Transverse colon (tissue), 4 donors: ENCODE data around the gene ARNT2. TPM values are rescaled to one million over a fixed set of nuclear protein-coding genes. Genes with fewer than 3 reads are reported as not detected.

Experiments used
- DNase-seq: peaks from one replicate; pipeline ENCODE4 v3.0.0-alpha.2; 2019
- H3K27ac ChIP-seq, 4 donors: fragments of 200-600 bp; sonication (generic); 2 replicates each; pipeline ENCODE4 v1.5.1; 2016 to 2018; ENCODE audit warnings: inconsistent platforms in 4 of 4
- H3K27me3 ChIP-seq: fragments of 200-600 bp; sonication (generic); 2 replicates; pipeline ENCODE4 v1.5.1; 2017; ENCODE audit warnings: inconsistent platforms
- H3K36me3 ChIP-seq, 4 donors: fragments of 200-600 bp; sonication (generic); 2 replicates each; pipeline ENCODE4 v1.5.1; 2017 to 2019; ENCODE audit warnings: inconsistent platforms in 4 of 4
- H3K4me1 ChIP-seq, 4 donors: fragments of 200-600 bp; sonication (generic); 2 replicates each; pipeline ENCODE4 v1.5.1; 2017 to 2020; ENCODE audit warnings: inconsistent platforms in 4 of 4
- H3K4me3 ChIP-seq, 4 donors: fragments of 200-600 bp; sonication (generic); 1 replicate in 1 of 4; 2 replicates in 3 of 4; pipeline versions ENCODE4 v1.5.1 to v1.6.1; 2017 to 2019; ENCODE audit warnings: inconsistent platforms in 4 of 4
- H3K9me3 ChIP-seq, 2 donors: fragments of 200-600 bp; sonication (generic); 2 replicates each; pipeline ENCODE4 v1.5.1; 2017 to 2019; ENCODE audit warnings: inconsistent platforms in 2 of 2
- CTCF ChIP-seq, 5 experiments: fragments of 200-600 bp in 3 of 5; fragments of 450-650 bp in 2 of 5; sonication (generic) in 3 of 5; IDR thresholded peaks; 1 replicate in 2 of 5; 2 replicates in 3 of 5; pipeline ENCODE4 v1.5.1; 2016 to 2017; ENCODE audit warnings: antibody characterized with exemption in 5 of 5, inconsistent platforms in 3 of 5, mild to moderate bottlenecking in 2 of 5, moderate library complexity in 1 of 5
- EP300 ChIP-seq: sonication (generic); formaldehyde crosslinking; IDR thresholded peaks from one replicate; pipeline ENCODE4 v1.6.1; 2017; ENCODE audit warnings: antibody characterized with exemption, low read depth
- POLR2A ChIP-seq: fragments of 450-650 bp; IDR thresholded peaks from one replicate; pipeline ENCODE4 v1.6.1; 2016; ENCODE audit warnings: antibody characterized with exemption, mild to moderate bottlenecking, moderate library complexity
- POLR2AphosphoS5 ChIP-seq, 3 donors: sonication (generic); formaldehyde crosslinking; IDR thresholded peaks; one replicate each; pipeline ENCODE4 v1.6.1; 2016; ENCODE audit warnings: antibody characterized with exemption in 3 of 3
- WGBS, 2 donors: methylation state at CpG; one replicate each; pipeline ENCODE4 v1.1.5; 2018; ENCODE audit warnings: low coverage in 1 of 2; 5-methylcytosine and 5-hydroxymethylcytosine counted together
- in situ Hi-C, 4 donors: fragments of 200-750 bp; cut with MboI; loops; one replicate each; pipeline versions ENCODE4 v1.15.0 to v1.15.1; 2017; ENCODE audit warnings: low sequenced_read_pairs in 3 of 4, low pct_ligation_motif_present in 1 of 4, low pct_unique_long_range_greater_than_20kb in 1 of 4
- intact Hi-C: fragments of 100-400 bp; cut with DNase I; formaldehyde crosslinking; loops from one replicate; pipeline ENCODE4 v1.15.1; 2023; ENCODE audit warnings: low total_unique reads
- total RNA-seq, 4 donors: library from RNA; depleted of rRNA; stranded (reverse); fragments of >200 nt; gene quantifications; one replicate each; pipeline ENCODE4 v1.1.0, GENCODE V29; 2016

ARNT2 gene
- total RNA-seq, 4 donors from 2014 or later = 1.9 to 4.0 (median 2.5) TPM; not detected in 1

DNA sequence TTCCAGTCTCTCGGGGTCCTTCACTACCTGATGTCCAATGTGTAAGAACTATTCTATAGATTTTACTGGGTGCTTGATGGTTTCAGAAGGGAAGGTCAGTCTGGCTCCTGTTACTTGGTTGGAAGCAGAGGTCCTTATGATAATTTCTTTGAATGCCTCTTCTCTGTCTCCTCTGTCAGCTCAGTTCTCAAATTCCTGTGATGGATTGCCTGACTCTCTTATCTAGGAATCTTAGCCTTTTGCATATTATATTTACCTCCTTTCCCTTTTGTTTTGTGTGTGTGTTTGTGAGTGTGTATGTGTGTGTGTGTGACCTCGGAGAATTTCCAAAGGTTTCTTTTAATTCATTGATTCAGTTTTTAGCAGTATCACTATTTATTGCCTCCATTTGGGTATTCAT lies 88.2 kb downstream of the ARNT2 start:
- H3K36me3 ChIP-seq = no peaks in the 10 kb centered on the region
- in situ Hi-C loops (no loop called here), intact Hi-C loops (no loop called here)
- peaks cover 0 to 7% (median 0%) of the 10 kb centered on the region in 4 donors for H3K4me1 ChIP-seq
- no peak overlapping the region for H3K27ac ChIP-seq
- no peaks in the 10 kb centered on the region for H3K9me3 ChIP-seq
- no peak overlapping the region for H3K4me3 ChIP-seq
- TF ChIP-seq EP300 = no peak
- TF ChIP-seq CTCF (IDR thresholded peaks at IDR 0.05) = no peak
- TF ChIP-seq POLR2A = no peak
- TF ChIP-seq POLR2AphosphoS5 (IDR thresholded peaks at IDR 0.05) = no peak
- 80 to 81% methylated on average over 2 of the region's 2 CpGs for WGBS, 2 donors
- DNase-seq = no peak
- no peaks in the 10 kb centered on the region for H3K27me3 ChIP-seq

- DNase-seq = no peak
- TF ChIP-seq POLR2AphosphoS5 (IDR thresholded peaks at IDR 0.05) (no peak), EP300 (no peak), CTCF (IDR thresholded peaks at IDR 0.05) (no peak), POLR2A (no peak)
- Histone ChIP-seq H3K4me1 (peaks cover 0 to 7% (median 0%) of the 10 kb centered on the region in 4 donors), H3K4me3 (no peak overlapping the region), H3K27me3 (no peaks in the 10 kb centered on the region), H3K36me3 (no peaks in the 10 kb centered on the region), H3K27ac (no peak overlapping the region), H3K9me3 (no peaks in the 10 kb centered on the region)
- 85 to 88% methylated on average over 2 to 3 of the region's 3 CpGs for WGBS, 2 donors
- in situ Hi-C loops (no loop called here), intact Hi-C loops (no loop called here)
These were observed 88.7 kb downstream of the ARNT2 start for GRCh38 chr15:80492874-80493273.

DNA sequence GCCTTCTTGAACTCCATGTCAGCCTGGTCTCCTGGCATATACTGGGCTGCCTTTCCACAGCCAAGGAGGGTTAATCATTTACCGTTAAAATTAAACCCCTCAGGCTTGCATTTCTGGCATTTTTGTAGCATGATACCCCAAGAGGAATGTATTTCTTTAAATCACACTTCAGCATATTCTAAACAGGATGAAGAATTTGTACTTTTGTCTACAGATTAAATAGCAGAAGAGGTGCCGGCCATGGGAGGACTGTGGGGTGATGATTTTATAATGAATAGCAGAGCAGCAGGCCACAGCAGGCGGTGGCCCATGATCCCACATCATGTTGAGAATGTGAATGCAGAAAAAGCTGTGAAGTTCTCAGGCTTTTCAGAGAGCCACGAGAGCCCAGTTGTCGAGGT lies 90.2 kb downstream of the ARNT2 start:
- H3K4me1 ChIP-seq = peaks cover 0 to 3% (median 0%) of the 10 kb centered on the region in 4 donors
- 77% methylated on average over 5 of the region's 5 CpGs; no CpG with 5 or more reads in 1 of the 2 donors for WGBS, 2 donors
- H3K4me3 ChIP-seq = no peak overlapping the region
- TF ChIP-seq EP300 = no peak
- no peak for TF ChIP-seq POLR2AphosphoS5 (IDR thresholded peaks at IDR 0.05)
- TF ChIP-seq POLR2A = no peak
- TF ChIP-seq CTCF (IDR thresholded peaks at IDR 0.05) = no peak
- intact Hi-C loops = no loop called here
- H3K27ac ChIP-seq = no peak overlapping the region
- no peaks in the 10 kb centered on the region for H3K9me3 ChIP-seq
- no peaks in the 10 kb centered on the region for H3K36me3 ChIP-seq
- H3K27me3 ChIP-seq = no peaks in the 10 kb centered on the region
- DNase-seq = no peak
- in situ Hi-C loops = no loop called here

- in situ Hi-C loops (no loop called here), intact Hi-C loops (no loop called here)
- Histone ChIP-seq H3K4me1 (no peaks in the 10 kb centered on the region), H3K27me3 (no peaks in the 10 kb centered on the region), H3K9me3 (no peaks in the 10 kb centered on the region), H3K27ac (no peak overlapping the region), H3K4me3 (no peak overlapping the region), H3K36me3 (no peaks in the 10 kb centered on the region)
- no peak for DNase-seq
- 93 to 96% methylated on average over 2 to 3 of the region's 3 CpGs for WGBS, 2 donors
- TF ChIP-seq POLR2A (no peak), CTCF (IDR thresholded peaks at IDR 0.05) (no peak), POLR2AphosphoS5 (IDR thresholded peaks at IDR 0.05) (no peak), EP300 (no peak)
These were observed 90.6 kb downstream of the ARNT2 start for GRCh38 chr15:80494756-80495155.
